Neural cell (in vitro differentiated cells): ENCODE measurements around the gene UNC5C. TPM values are rescaled to one million over a fixed set of nuclear protein-coding genes. Genes with fewer than 3 reads are reported as not detected.

Experiments
- H2AFZ ChIP-seq: fragments of 200-600, 300-800 bp; sonication (generic), shearing (Covaris generic); 2 replicates; pipeline ENCODE4 v1.6.0; 2014; ENCODE audit warnings: low read depth, mild to moderate bottlenecking, antibody characterized with exemption, low read length, moderate library complexity
- H3F3A ChIP-seq: fragments of 200-600 bp; shearing (Covaris generic); 2 replicates; pipeline ENCODE4 v1.6.1; 2016; ENCODE audit warnings: mild to moderate bottlenecking, moderate library complexity, mixed read lengths, antibody characterized with exemption, low read length; ENCODE audit not compliant: insufficient read depth, poor library complexity, severe bottlenecking
- H3K27ac ChIP-seq: fragments of 200-600, 300-800 bp; sonication (generic), shearing (Covaris generic); 2 replicates; pipeline ENCODE4 v1.5.1; 2014; ENCODE audit warnings: mild to moderate bottlenecking, low read length, moderate library complexity
- H3K27me3 ChIP-seq: fragments of 300-800, 200-600 bp; sonication (generic), shearing (Covaris generic); 2 replicates; pipeline ENCODE4 v1.6.0; 2014; ENCODE audit warnings: mild to moderate bottlenecking, low read depth, low read length, moderate library complexity; ENCODE audit not compliant: insufficient read depth
- H3K36me3 ChIP-seq: fragments of 300-800, 200-600 bp; sonication (generic), shearing (Covaris generic); 2 replicates; pipeline ENCODE4 v1.5.1; 2014; ENCODE audit warnings: mild to moderate bottlenecking, antibody characterized with exemption, low read length, moderate library complexity; ENCODE audit not compliant: insufficient read depth
- H3K4me2 ChIP-seq: fragments of 300-800, 200-600 bp; sonication (generic), shearing (Covaris generic); 2 replicates; pipeline ENCODE4 v1.6.0; 2014; ENCODE audit warnings: mild to moderate bottlenecking, low read length
- H3K4me3 ChIP-seq: fragments of 300-800, 200-600 bp; sonication (generic), shearing (Covaris generic); 2 replicates; pipeline ENCODE4 v1.5.1; 2014; ENCODE audit warnings: mild to moderate bottlenecking, low read length, moderate library complexity
- H3K79me2 ChIP-seq: fragments of 200-600 bp; shearing (Covaris generic); replicated peaks from 2 replicates; pipeline ENCODE4 v1.6.0; 2014; ENCODE audit warnings: mild to moderate bottlenecking, low read length, moderate library complexity; ENCODE audit not compliant: insufficient read depth
- H3K9ac ChIP-seq: fragments of 300-800, 200-600 bp; sonication (generic), shearing (Covaris generic); 2 replicates; pipeline ENCODE4 v1.6.1; 2016; ENCODE audit warnings: mild to moderate bottlenecking, low read length, mixed read lengths
- H3K9me2 ChIP-seq: fragments of 200-600 bp; shearing (Covaris generic); 2 replicates; pipeline ENCODE4 v1.6.1; 2016; ENCODE audit warnings: mild to moderate bottlenecking, low read length, mixed read lengths; ENCODE audit not compliant: insufficient read depth
- H3K9me3 ChIP-seq: fragments of 200-600, 300-800 bp; sonication (generic), shearing (Covaris generic); 2 replicates; pipeline ENCODE4 v1.6.1; 2016; ENCODE audit warnings: mild to moderate bottlenecking, mixed run types, low read length, moderate library complexity, mixed read lengths
- H4K20me1 ChIP-seq: fragments of 200-600 bp; shearing (Covaris generic); 2 replicates; pipeline ENCODE4 v1.6.1; 2016; ENCODE audit warnings: mild to moderate bottlenecking, mixed run types; ENCODE audit not compliant: insufficient read depth
- CTCF ChIP-seq: fragments of 450-650 bp; IDR thresholded peaks from 2 replicates; pipeline ENCODE4 v1.5.1; 2014; ENCODE audit warnings: antibody characterized with exemption, mild to moderate bottlenecking, moderate library complexity; ENCODE audit not compliant: poor library complexity, severe bottlenecking
- EP300 ChIP-seq: fragments of 450-650 bp; conservative IDR thresholded peaks from 2 replicates; pipeline ENCODE4 v1.6.1; 2014; ENCODE audit warnings: antibody characterized with exemption, mild to moderate bottlenecking, moderate library complexity; ENCODE audit not compliant: poor library complexity, severe bottlenecking
- EZH2 ChIP-seq: fragments of 200-600, 300-800 bp; shearing (Covaris generic), sonication (generic); IDR thresholded peaks from 2 replicates; pipeline ENCODE4 v1.6.1; 2014; ENCODE audit warnings: antibody characterized with exemption, low read length, borderline replicate concordance, mild to moderate bottlenecking; ENCODE audit not compliant: insufficient read depth, poor library complexity, severe bottlenecking
- MXI1 ChIP-seq: fragments of 450-650 bp; conservative IDR thresholded peaks from 2 replicates; pipeline ENCODE4 v1.6.1; 2014; ENCODE audit warnings: antibody characterized with exemption, mild to moderate bottlenecking; ENCODE audit not compliant: poor library complexity, severe bottlenecking
- POLR2AphosphoS5 ChIP-seq: IDR thresholded peaks from 2 replicates; pipeline ENCODE4 v1.6.1; 2012
- RAD21 ChIP-seq: fragments of 450-650 bp; conservative IDR thresholded peaks from 2 replicates; pipeline ENCODE4 v1.6.1; 2014; ENCODE audit warnings: antibody characterized with exemption, mild to moderate bottlenecking, moderate library complexity
- REST ChIP-seq: IDR thresholded peaks from 2 replicates; pipeline ENCODE4 v1.6.1; 2012; ENCODE audit warnings: borderline replicate concordance
- SMC3 ChIP-seq: fragments of 450-650 bp; conservative IDR thresholded peaks from 2 replicates; pipeline ENCODE4 v1.6.1; 2014; ENCODE audit warnings: antibody characterized with exemption, mild to moderate bottlenecking, moderate library complexity; ENCODE audit not compliant: poor library complexity
- TAF1 ChIP-seq: IDR thresholded peaks from 2 replicates; pipeline ENCODE4 v1.6.1; 2012; ENCODE audit warnings: low read depth
- polyA plus RNA-seq: library from polyadenylated mRNA; depleted of rRNA; stranded (reverse); fragments of >200 nt; gene quantifications from 2 replicates; pipeline ENCODE4 v1.2.3, GENCODE V29; 2014

Gene UNC5C
- polyA plus RNA-seq, 1 donor from 2014 or later = 0.56 TPM

- TF ChIP-seq REST (no peak), TAF1 (no peak), CTCF (no peak), RAD21 (no peak), POLR2AphosphoS5 (no peak), EP300 (no peak), MXI1 (no peak), SMC3 (no peak), EZH2 (no peak)
- Histone ChIP-seq H3K27ac (no peak overlapping the region), H3K9me2 (no peaks in the 10 kb centered on the region), H3K4me3 (no peak overlapping the region), H3K9ac (no peak overlapping the region), H3F3A (no peaks in the 10 kb centered on the region), H3K27me3 (no peaks in the 10 kb centered on the region), H3K36me3 (no peaks in the 10 kb centered on the region), H2AFZ (no peak overlapping the region), H3K9me3 (no peaks in the 10 kb centered on the region), H4K20me1 (no peaks in the 10 kb centered on the region), H3K79me2 (no peaks in the 10 kb centered on the region), H3K4me2 (no peak overlapping the region)
Observed at GRCh38 chr4:95204873-95205272, 343.9 kb downstream of the UNC5C start.

- Histone ChIP-seq H3K4me2 (no peak overlapping the region), H3K36me3 (no peaks in the 10 kb centered on the region), H3F3A (no peaks in the 10 kb centered on the region), H3K9ac (no peak overlapping the region), H3K27me3 (no peaks in the 10 kb centered on the region), H2AFZ (no peak overlapping the region), H3K4me3 (no peak overlapping the region), H4K20me1 (no peaks in the 10 kb centered on the region), H3K27ac (no peak overlapping the region), H3K9me3 (no peaks in the 10 kb centered on the region), H3K79me2 (no peaks in the 10 kb centered on the region), H3K9me2 (no peaks in the 10 kb centered on the region)
- no peak for TF ChIP-seq MXI1
- no peak for TF ChIP-seq RAD21
- no peak for TF ChIP-seq TAF1
- no peak for TF ChIP-seq CTCF
- no peak for TF ChIP-seq EZH2
- TF ChIP-seq REST = no peak
- no peak for TF ChIP-seq POLR2AphosphoS5
- TF ChIP-seq SMC3 = no peak
- TF ChIP-seq EP300 = no peak
Observed at GRCh38 chr4:95204267-95204844, 344.4 kb downstream of the UNC5C start.
